MM.1S (cell line): ENCODE measurements around the gene CD200R1.

Experiments used
- EZH2 ChIP-seq: fragments of 300-600 bp; sonication (generic); optimal IDR thresholded peaks from 2 replicates; pipeline ENCODE3; 2017; ENCODE audit warnings: low read depth, mild to moderate bottlenecking, antibody characterized with exemption, low read length, mixed read lengths
- TF ChIP-seq, protein P1 (sequence below): fragments of 300-600 bp; sonication (generic); IDR thresholded peaks from 2 replicates; pipeline ENCODE4 v1.5.1; 2016; ENCODE audit warnings: antibody characterized with exemption, low read length, mixed read lengths

DNA sequence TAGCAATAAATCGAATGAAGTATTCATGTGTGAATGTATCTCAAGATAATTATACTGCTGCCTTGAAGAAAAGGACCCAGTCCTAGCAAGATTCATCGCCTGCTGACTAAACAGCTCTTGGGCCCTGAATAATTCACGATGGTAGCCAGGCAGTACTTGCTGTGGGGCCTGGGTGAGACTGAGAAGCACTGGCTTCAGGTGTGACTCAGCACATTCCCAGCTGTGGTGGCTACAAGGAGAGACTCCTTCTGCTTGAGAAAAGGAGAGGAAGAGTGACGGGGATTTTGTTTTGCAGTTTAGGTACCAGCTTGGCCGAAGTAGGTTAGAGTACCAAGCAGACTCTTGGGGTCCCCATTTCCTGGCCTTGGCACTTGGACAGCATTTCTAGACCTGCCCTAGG lies 80.6 kb downstream of the CD200R1 start:
- TF ChIP-seq, protein P1, sequence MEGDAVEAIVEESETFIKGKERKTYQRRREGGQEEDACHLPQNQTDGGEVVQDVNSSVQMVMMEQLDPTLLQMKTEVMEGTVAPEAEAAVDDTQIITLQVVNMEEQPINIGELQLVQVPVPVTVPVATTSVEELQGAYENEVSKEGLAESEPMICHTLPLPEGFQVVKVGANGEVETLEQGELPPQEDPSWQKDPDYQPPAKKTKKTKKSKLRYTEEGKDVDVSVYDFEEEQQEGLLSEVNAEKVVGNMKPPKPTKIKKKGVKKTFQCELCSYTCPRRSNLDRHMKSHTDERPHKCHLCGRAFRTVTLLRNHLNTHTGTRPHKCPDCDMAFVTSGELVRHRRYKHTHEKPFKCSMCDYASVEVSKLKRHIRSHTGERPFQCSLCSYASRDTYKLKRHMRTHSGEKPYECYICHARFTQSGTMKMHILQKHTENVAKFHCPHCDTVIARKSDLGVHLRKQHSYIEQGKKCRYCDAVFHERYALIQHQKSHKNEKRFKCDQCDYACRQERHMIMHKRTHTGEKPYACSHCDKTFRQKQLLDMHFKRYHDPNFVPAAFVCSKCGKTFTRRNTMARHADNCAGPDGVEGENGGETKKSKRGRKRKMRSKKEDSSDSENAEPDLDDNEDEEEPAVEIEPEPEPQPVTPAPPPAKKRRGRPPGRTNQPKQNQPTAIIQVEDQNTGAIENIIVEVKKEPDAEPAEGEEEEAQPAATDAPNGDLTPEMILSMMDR, result no peak
- no peak for TF ChIP-seq EZH2
